Heart left ventricle (tissue), 13 donors: ENCODE measurements around the gene USP15.

Source experiments
- CTCF ChIP-seq, 12 donors: fragments of 200-600 bp; sonication (generic) in 4 of 12; IDR thresholded peaks; one replicate each; pipeline versions ENCODE4 v1.5.0 to v1.8.0; 2018 to 2022; ENCODE audit warnings: antibody characterized with exemption in 12 of 12, mild to moderate bottlenecking in 5 of 12
- POLR2A ChIP-seq, 2 donors: fragments of 450-650 bp; IDR thresholded peaks; one replicate each; pipeline ENCODE4 v1.6.1; 2017; ENCODE audit warnings: antibody characterized with exemption in 2 of 2, mild to moderate bottlenecking in 2 of 2, moderate library complexity in 2 of 2
- donor health status: ischemic (EF 13 %, LVEDD 7.1; RV severe dilation, severe dysfunction).
- donor health status: DM: no; HTN: yes; CAD: no.
- donor health status: DM: no; HTN: no; CAD: no.
- donor health status: ischemic (EF 25% LVEDD 6.9; RV normal size, moderate dysfunction).
- donor health status: ischemic (EF 25% LVEDD 5.7; RV mildly dilated, moderate dysfunction).
- donor health status: ischemic (EF 35%, LVEDD 5.7; RV mildly dilated, moderate dysfunction).
- donor health status: nonischemic (EF 11% LVEDD 7.7; RV severe dilation, severe dysfunction).
- donor health status: DM: yes; HTN: yes; CAD: no.
- donor health status: PGD.
- donor health status: ischemic (EF 29% LVEDD 5.4; RV normal size, mild dysfunction).
- donor health status: nonischemic (EF 23%, LVEDD 6.1; RV moderate dilation, normal function).

GRCh38 chr12:62328296-62328921, 68.2 kb downstream of the USP15 start:
- TF ChIP-seq POLR2A (IDR thresholded peaks at IDR 0.05) (no peak), CTCF (IDR thresholded peaks at IDR 0.05) (no peak)
